HepG2 (cell line): ENCODE measurements around the gene SLC25A5. TPM values are rescaled to one million over a fixed set of nuclear protein-coding genes. Genes with fewer than 3 reads are reported as not detected.
"Not testable (repeated sequence)": the region's sequence is repeated elsewhere in the genome, so short reads cannot be mapped to it uniquely, and the experiment has no call there.

Source experiments
- ATAC-seq: fragments of 200-7000 bp; cut with Tn5 transposase; 3 replicates; pipeline ENCODE4 v1.9.1; 2020; ENCODE audit warnings: mild to moderate bottlenecking, moderate library complexity
- BruUV-seq: library from RNA; stranded (reverse); fragments of 400-500 nt; replicated peaks from 2 replicates; lab custom pipeline; 2021; lab: Mats Ljungman, UMichigan
- CTCF ChIA-PET: fragments of 300-600 bp; formaldehyde crosslinking; extraction: SDS; loops from one replicate; lab custom pipeline; 2021; ENCODE audit warnings: low total read pairs, inconsistent platforms, low intra/inter-chr PET ratio; lab: Yijun Ruan, JAX
- POLR2A ChIA-PET: fragments of 350-600 bp; sonication (Branson Sonifier 250); formaldehyde crosslinking; loops from one replicate; lab custom pipeline; 2020; ENCODE audit warnings: antibody characterized with exemption, inconsistent platforms; lab: Yijun Ruan, JAX
- DNase-seq: peaks from one replicate; pipeline ENCODE4 v3.0.0-alpha.2; 2015; ENCODE audit warnings: low spot score
- FAIRE-seq: peaks from 3 replicates; lab custom pipeline; 2011; peaks lifted over from hg19 to GRCh38; lab: Jason Lieb, UNC
- H2AFZ ChIP-seq: one replicate; pipeline ENCODE4 v1.6.1; 2011; ENCODE audit warnings: low read length, inconsistent platforms
- H3K27ac ChIP-seq: fragments of 300-600 bp; 3 replicates; pipeline ENCODE4 v1.8.0; 2011; ENCODE audit warnings: mixed run types, mild to moderate bottlenecking, mixed read lengths, low read length, inconsistent platforms; ENCODE audit not compliant: insufficient read depth; ENCODE audit errors: extremely low read length
- H3K27me3 ChIP-seq, 2 experiments: fragments of 200-600 bp in 1 of 2; 2 replicates in 1 of 2; 3 replicates in 1 of 2; pipeline versions ENCODE4 v1.6.0 to v1.8.0; 2011; ENCODE audit warnings: low read length in 2 of 2, mild to moderate bottlenecking in 2 of 2, moderate library complexity in 2 of 2, inconsistent platforms in 1 of 2; ENCODE audit not compliant: insufficient read depth in 2 of 2, control insufficient read depth in 1 of 2
- H3K36me3 ChIP-seq, 2 experiments: fragments of 200-600 bp in 1 of 2; replicated peaks in 1 of 2; 2 replicates in 1 of 2; 3 replicates in 1 of 2; pipeline versions ENCODE4 v1.5.1 to v1.8.0; 2011; ENCODE audit warnings: low read length in 2 of 2, inconsistent platforms in 1 of 2; ENCODE audit not compliant: insufficient read depth in 2 of 2, control insufficient read depth in 1 of 2
- H3K4me1 ChIP-seq: 2 replicates; pipeline ENCODE4 v1.5.1; 2012; ENCODE audit warnings: low read length, inconsistent platforms; ENCODE audit not compliant: insufficient read depth
- H3K4me2 ChIP-seq: 2 replicates; pipeline ENCODE4 v1.6.0; 2011; ENCODE audit warnings: low read depth, low read length, inconsistent platforms
- H3K4me3 ChIP-seq, 3 experiments: fragments of 200-600 bp in 1 of 3; sonication (generic), shearing (Covaris generic) in 1 of 3; replicated peaks in 1 of 3; 2 replicates each; pipeline ENCODE4 v1.5.1; 2011 to 2016; ENCODE audit warnings: low read length in 3 of 3, inconsistent platforms in 2 of 3, low read depth in 2 of 3, mild to moderate bottlenecking in 2 of 3, control low read depth in 1 of 3, mixed read lengths in 1 of 3; ENCODE audit not compliant: insufficient read depth in 1 of 3
- H3K79me2 ChIP-seq: one replicate; pipeline ENCODE4 v1.6.1; 2011; ENCODE audit warnings: low read length, inconsistent platforms; ENCODE audit not compliant: insufficient read depth
- H3K9ac ChIP-seq: 2 replicates; pipeline ENCODE4 v1.6.0; 2011; ENCODE audit warnings: mild to moderate bottlenecking, low read depth, low read length, inconsistent platforms; ENCODE audit not compliant: insufficient read depth
- H3K9me3 ChIP-seq: 2 replicates; pipeline ENCODE4 v1.5.1; 2012; ENCODE audit warnings: mild to moderate bottlenecking, low read length
- H4K20me1 ChIP-seq: 2 replicates; pipeline ENCODE4 v1.6.0; 2011; ENCODE audit warnings: inconsistent platforms, mild to moderate bottlenecking, low read length, moderate library complexity; ENCODE audit not compliant: insufficient read depth
- EEA1 ChIP-seq: sonication (generic); formaldehyde crosslinking; IDR thresholded peaks from 2 replicates; pipeline ENCODE4 v1.5.1; 2020; ENCODE audit warnings: mild to moderate bottlenecking, missing genetic modification reagents, borderline replicate concordance
- HMGA1 ChIP-seq: sonication (generic); formaldehyde crosslinking; conservative IDR thresholded peaks from 2 replicates; pipeline ENCODE4 v1.4.0; 2020; ENCODE audit warnings: missing genetic modification reagents
- IKZF4 ChIP-seq: sonication (generic); formaldehyde crosslinking; IDR thresholded peaks from 2 replicates; pipeline ENCODE4 v1.5.1; 2020; ENCODE audit warnings: borderline replicate concordance, mild to moderate bottlenecking, low read depth, missing genetic modification reagents; ENCODE audit errors: not compliant biosample characterization
- KAT2B ChIP-seq: fragments of 150-350 bp; IDR thresholded peaks from 2 replicates; pipeline ENCODE4 v1.6.1; 2014; ENCODE audit warnings: low read depth, low read length, borderline replicate concordance
- NFYB ChIP-seq: sonication (generic); formaldehyde crosslinking; IDR thresholded peaks from 2 replicates; pipeline ENCODE4 v1.4.0; 2020; ENCODE audit warnings: missing genetic modification reagents
- POLR2A ChIP-seq, 2 experiments: IDR thresholded peaks; 2 replicates each; pipeline ENCODE4 v1.6.1; 2011; ENCODE audit warnings: low read depth in 2 of 2, low read length in 2 of 2, mild to moderate bottlenecking in 1 of 2, moderate library complexity in 1 of 2; ENCODE audit not compliant: insufficient read depth in 1 of 2
- ZNF780A ChIP-seq: sonication (generic); formaldehyde crosslinking; IDR thresholded peaks from 2 replicates; pipeline ENCODE4 v1.8.0; 2022; ENCODE audit warnings: mild to moderate bottlenecking, missing genetic modification reagents, moderate library complexity
- ZSCAN20 ChIP-seq: sonication (generic); formaldehyde crosslinking; IDR thresholded peaks from 2 replicates; pipeline ENCODE4 v1.4.0; 2020; ENCODE audit warnings: missing genetic modification reagents, mild to moderate bottlenecking, borderline replicate concordance
- WGBS: methylation state at CpG from one replicate; pipeline ENCODE4 v1.1.6; 2017; ENCODE audit warnings: low lambda C conversion rate; 5-methylcytosine and 5-hydroxymethylcytosine counted together
- in situ Hi-C: cut with HindIII; loops from 2 replicates; pipeline ENCODE4 v1.10.0; 2017; ENCODE audit warnings: low pct_unique_long_range_greater_than_20kb; ENCODE audit not compliant: extremely low pct_ligation_motif_present
- intact Hi-C: fragments of 100-400 bp; cut with micrococcal nuclease; formaldehyde crosslinking; loops from one replicate; pipeline ENCODE4 v1.10.0; 2022; ENCODE audit not compliant: unreplicated experiment
- polyA plus RNA-seq, 8 experiments: library from polyadenylated mRNA; depleted of rRNA in 3 of 8; stranded (reverse) in 7 of 8; unstranded in 1 of 8; fragments of >200 nt; fragmentation: Illumina TruSeq in 4 of 8; extraction: Trizol in 4 of 8; gene quantifications; 2 replicates each; pipeline versions ENCODE4 v1.2.1 to v1.2.3, GENCODE V29; 2011 to 2016; ENCODE audit warnings: low read depth in 4 of 8, missing spikeins in 1 of 8, mixed read lengths in 1 of 8; ENCODE audit not compliant: insufficient read depth in 1 of 8
- total RNA-seq, 5 experiments: library from RNA; depleted of rRNA; stranded (reverse); fragments of >200 nt; fragmentation: Illumina TruSeq; extraction: Trizol; gene quantifications; 2 replicates each; pipeline ENCODE4 v1.2.3, GENCODE V29; 2016; ENCODE audit warnings: low read depth in 1 of 5

Gene SLC25A5
- total and polyA plus RNA-seq, 2 of the 13 experiments (the other 11 are each of a cell fraction or from before 2014, with no cell fraction given): 300 to 402 TPM

- no TSS peak for BruUV-seq
- Histone ChIP-seq H3K79me2 (no peaks in the 10 kb centered on the region), H3K27ac (no peak overlapping the region), H3K9ac (no peak overlapping the region), H2AFZ (no peak overlapping the region), H3K9me3 (no peaks in the 10 kb centered on the region), H3K4me2 (no peak overlapping the region), H4K20me1 (no peaks in the 10 kb centered on the region), H3K4me1 (peaks cover 1% of the 10 kb centered on the region), H3K4me3 (no peak overlapping the region), H3K27me3 (no peaks in the 10 kb centered on the region), H3K36me3 (no peaks in the 10 kb centered on the region)
- intact Hi-C loops (no loop called here), in situ Hi-C loops (no loop called here)
- 75% methylated on average over 8 of the region's 11 CpGs for WGBS
- TF ChIP-seq EEA1 (CRISPR knock-in tag): no peak
- no peak for TF ChIP-seq ZSCAN20 (CRISPR knock-in tag)
- no peak for TF ChIP-seq ZNF780A (CRISPR knock-in tag)
- no peak for TF ChIP-seq KAT2B
- TF ChIP-seq HMGA1 (CRISPR knock-in tag): no peak
- TF ChIP-seq NFYB (CRISPR knock-in tag): 0 out of 2 replicates have a peak, but pooled peaks have one; percentile 18
- no peak for TF ChIP-seq IKZF4
- TF ChIP-seq POLR2A (IDR thresholded peaks at IDR 0.05; ENCODE audit: insufficient read depth in 1 of 2, low read depth in 2 of 2, low read length in 2 of 2): 0 out of 4 replicates have a peak, but pooled peaks of 1 of the 2 experiments have one; percentile 21
- ATAC-seq: no peak
- CTCF ChIA-PET: no interaction called here
- POLR2A ChIA-PET: interaction anchor here (1.0 to 1.1 kb wide), 2 partner anchors 9 to 25 kb away, joined by 3 read pairs; no protein-coding TSS in a partner anchor
- FAIRE-seq: no peak
- no peak for DNase-seq
Observed at GRCh38 chrX:119486745-119487144, 18.5 kb downstream of the SLC25A5 start.

DNA sequence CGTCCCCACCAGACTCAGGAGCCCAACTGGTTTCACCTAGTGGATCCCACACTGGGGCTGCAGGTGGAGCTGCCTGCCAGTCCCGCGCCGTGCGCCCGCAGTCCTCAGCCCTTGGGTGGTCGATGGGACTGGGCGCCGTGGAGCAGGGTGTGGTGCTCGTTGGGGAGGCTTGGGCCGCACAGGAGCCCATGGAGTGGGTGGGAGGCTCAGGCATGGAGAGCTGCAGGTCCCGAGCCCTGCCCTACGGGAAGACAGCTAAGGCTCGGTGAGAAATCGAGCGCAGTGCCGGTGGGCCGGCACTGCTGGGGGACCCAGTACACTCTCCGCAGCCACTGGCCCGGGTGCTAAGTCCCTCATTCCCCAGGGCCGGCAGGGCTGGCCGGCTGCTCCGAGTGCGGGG lies 19.5 kb downstream of the SLC25A5 start:
- H3K4me2 ChIP-seq, in situ Hi-C loops, H3K36me3 ChIP-seq, ATAC-seq, H3K4me1 ChIP-seq, DNase-seq, H3K27ac ChIP-seq, H2AFZ ChIP-seq, H3K9ac ChIP-seq, POLR2A ChIA-PET, H3K79me2 ChIP-seq, H3K4me3 ChIP-seq, H4K20me1 ChIP-seq, BruUV-seq, H3K27me3 ChIP-seq, H3K9me3 ChIP-seq, FAIRE-seq: not testable (repeated sequence)
- CTCF ChIA-PET: interaction anchor here (0.8 to 2.2 kb wide), 2 partner anchors 25 kb away, joined by 3 to 43 read pairs; no protein-coding TSS in a partner anchor
- WGBS: no CpG with 5 or more reads among the region's 24 CpGs
- intact Hi-C loops: loop anchor here (1.0 kb wide), 1 partner anchor 25 kb away; no protein-coding TSS in a partner anchor
